ENCODE measurements around the gene SLC5A1. TPM values are rescaled to one million over a fixed set of nuclear protein-coding genes. Genes with fewer than 3 reads are reported as not detected.
"Not testable (repeated sequence)": the region's sequence is repeated elsewhere in the genome, so short reads cannot be mapped to it uniquely, and the experiment has no call there.

The SLC5A1 gene
- total RNA-seq, 1 donor from 2014 or later = 215 TPM

DNA sequence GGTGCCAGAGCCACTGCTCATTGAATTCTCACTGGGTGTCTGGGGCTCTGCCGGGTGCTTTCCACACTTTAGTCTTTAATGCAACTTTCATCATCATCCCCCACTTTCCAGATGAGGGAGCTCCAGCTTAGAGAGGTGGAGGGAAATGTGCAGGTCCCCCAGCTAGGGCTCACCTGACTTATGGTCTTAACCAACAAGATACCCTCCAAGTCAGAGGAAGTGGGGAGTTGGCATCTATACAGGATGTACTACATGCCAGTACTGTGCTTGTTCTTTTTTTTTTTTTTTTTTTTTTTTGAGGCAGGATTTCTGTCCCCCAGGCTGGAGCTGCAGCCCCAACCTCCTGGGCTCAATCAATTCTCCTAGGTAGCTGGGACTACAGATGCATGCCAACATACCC is 89.7 kb downstream of the SLC5A1 start:
- ATAC-seq (ENCODE audit: poor library complexity) = no peak

DNA sequence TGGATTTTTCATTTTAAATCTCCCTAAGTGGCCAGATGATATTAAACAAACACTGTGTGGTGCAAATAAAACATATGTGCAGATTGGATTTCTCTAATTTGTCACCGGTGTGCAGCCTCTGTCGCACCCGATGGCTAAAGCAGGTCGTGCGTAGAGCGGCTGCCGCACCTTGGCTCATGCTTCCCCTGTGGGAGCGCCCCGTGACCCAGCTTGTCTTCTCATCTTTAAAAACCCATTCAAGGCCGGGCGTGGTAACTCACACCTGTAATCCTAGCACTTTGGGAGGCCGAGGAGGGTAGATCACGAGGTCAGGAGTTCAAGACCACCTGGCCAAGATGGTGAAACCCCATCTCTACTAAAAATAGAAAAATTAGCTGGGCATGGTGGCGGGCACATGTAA is 91.7 kb downstream of the SLC5A1 start:
- DNase-seq; intact Hi-C loops (cut with DNase I); ATAC-seq (ENCODE audit: poor library complexity): not testable (repeated sequence)

More for the DNA sequence above, 89.7 kb downstream of the SLC5A1 start:
- intact Hi-C loops (cut with DNase I) = no loop called here
- no peak for DNase-seq

GRCh38 chr22:32135958-32136357 is 92.9 kb downstream of the SLC5A1 start:
- intact Hi-C loops (cut with DNase I); DNase-seq; ATAC-seq (ENCODE audit: poor library complexity): not testable (repeated sequence)

DNA sequence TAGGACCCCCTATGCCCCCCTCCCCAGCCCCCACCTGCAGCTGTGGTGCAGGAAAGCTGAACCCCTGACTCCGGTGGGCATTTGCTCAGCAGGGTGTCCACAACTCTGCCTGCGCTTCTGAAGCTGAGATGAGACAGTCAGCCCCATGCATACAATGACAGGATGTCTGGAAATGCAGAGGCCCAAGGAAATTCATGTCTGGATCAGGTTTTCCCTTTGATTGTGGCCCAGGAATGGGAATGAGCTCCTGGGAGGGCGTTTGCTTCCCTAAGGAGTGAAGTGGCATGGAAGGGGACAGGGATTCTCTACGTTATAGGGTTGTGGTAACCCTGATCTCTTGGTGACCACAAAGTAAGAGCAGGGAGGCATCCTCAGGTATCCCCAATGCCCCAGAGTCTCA is 93.8 kb downstream of the SLC5A1 start:
- DNase-seq; ATAC-seq (ENCODE audit: poor library complexity); intact Hi-C loops (cut with DNase I): not testable (repeated sequence)

DNA sequence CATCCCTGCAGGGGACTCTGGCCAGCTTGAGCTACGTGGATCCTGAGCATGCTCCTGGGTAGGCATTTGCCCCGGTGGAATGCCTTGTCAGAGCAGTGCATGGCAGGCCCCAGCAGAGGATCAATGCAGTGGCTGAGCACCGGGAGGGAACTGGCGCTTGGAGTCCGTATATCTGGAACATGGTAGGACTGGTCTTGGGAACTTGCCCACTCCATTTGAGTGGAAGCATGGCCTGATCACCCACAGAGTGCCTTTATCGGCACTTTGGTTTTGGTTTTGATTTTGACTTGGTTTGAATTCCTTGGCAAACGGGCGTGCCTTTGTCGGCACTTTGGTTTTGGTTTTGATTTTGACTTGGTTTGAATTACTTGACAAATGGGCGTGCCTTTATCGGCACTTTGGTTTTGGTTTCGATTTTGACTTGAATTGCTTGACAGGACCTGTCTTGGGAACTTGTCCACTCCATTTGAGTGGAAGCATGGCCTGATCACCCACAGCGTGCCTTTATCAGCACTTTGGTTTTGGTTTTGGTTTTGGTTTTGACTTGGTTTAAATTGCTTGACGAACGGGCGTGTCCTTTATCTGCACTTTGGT is 94.8 kb downstream of the SLC5A1 start:
- DNase-seq; intact Hi-C loops (cut with DNase I): not testable (repeated sequence)
- ATAC-seq (ENCODE audit: poor library complexity) = peak; percentile 25

- ATAC-seq (ENCODE audit: poor library complexity); intact Hi-C loops (cut with DNase I): not testable (repeated sequence)
Observed at GRCh38 chr22:32138576-32138975, 95.5 kb downstream of the SLC5A1 start.

DNA sequence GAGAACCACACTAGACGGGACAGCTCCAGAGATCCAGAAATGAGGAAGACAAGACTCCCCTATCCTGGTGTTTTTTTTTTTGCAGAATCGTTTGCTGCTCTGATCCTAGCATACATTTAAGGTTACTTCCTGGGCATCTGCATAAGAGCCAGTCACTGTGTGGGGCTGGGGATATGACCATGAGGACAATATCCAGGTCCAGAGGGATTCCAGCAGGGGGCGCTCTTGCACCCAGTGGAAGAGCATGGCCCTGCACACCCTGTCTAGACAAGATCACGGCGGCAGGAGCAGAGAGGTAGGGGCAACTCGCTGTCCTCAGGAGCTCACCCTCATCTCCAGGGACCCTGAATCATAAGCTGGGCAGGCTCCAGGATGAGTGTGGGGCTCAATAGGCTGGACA is 97.6 kb downstream of the SLC5A1 start:
- intact Hi-C loops (cut with DNase I); ATAC-seq (ENCODE audit: poor library complexity): not testable (repeated sequence)

More at GRCh38 chr22:32138576-32138975, 95.5 kb downstream of the SLC5A1 start:
- not testable (repeated sequence) for DNase-seq

GRCh38 chr22:32142600-32142999 is 99.5 kb downstream of the SLC5A1 start:
- DNase-seq (no peak), ATAC-seq (ENCODE audit: poor library complexity) (no peak)
- intact Hi-C loops (cut with DNase I) = no loop called here

More for the DNA sequence above, 97.6 kb downstream of the SLC5A1 start:
- not testable (repeated sequence) for DNase-seq

- no peak for DNase-seq
- intact Hi-C loops (cut with DNase I) = no loop called here
- ATAC-seq (ENCODE audit: poor library complexity) = peak; percentile 61
Observed at GRCh38 chr22:32144496-32145274, 101.6 kb downstream of the SLC5A1 start.

DNA sequence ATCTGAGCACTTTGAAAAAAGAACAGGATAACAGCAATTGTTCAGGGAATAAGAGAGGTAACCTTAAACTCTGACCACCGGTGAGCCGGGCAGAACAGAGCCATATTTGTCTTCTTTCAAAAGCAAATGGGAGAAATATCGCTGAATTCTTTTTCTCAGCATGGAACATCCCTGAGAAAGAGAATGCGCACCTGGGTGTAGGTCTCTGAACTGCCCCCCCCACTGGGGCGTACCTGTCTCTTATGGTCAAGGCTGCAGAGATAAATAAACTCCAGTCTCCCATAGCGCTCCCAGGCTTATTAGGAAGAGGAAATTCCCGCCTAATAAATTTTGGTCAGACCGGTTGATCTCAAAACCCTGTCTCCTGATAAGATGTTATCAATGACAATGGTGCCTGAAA is 104.1 kb downstream of the SLC5A1 start:
- ATAC-seq (ENCODE audit: poor library complexity); intact Hi-C loops (cut with DNase I); DNase-seq: not testable (repeated sequence)

GRCh38 chr22:32148372-32148771 is 105.3 kb downstream of the SLC5A1 start:
- ATAC-seq (ENCODE audit: poor library complexity); intact Hi-C loops (cut with DNase I); DNase-seq: not testable (repeated sequence)

- intact Hi-C loops (cut with DNase I) = not testable (repeated sequence)
Observed at GRCh38 chr22:32150647-32151046, 107.6 kb downstream of the SLC5A1 start.

GRCh38 chr22:32151641-32152040 is 108.6 kb downstream of the SLC5A1 start:
- intact Hi-C loops (cut with DNase I); DNase-seq; ATAC-seq (ENCODE audit: poor library complexity): not testable (repeated sequence)

More at GRCh38 chr22:32150647-32151046, 107.6 kb downstream of the SLC5A1 start:
- not testable (repeated sequence) for DNase-seq; ATAC-seq (ENCODE audit: poor library complexity)

DNA sequence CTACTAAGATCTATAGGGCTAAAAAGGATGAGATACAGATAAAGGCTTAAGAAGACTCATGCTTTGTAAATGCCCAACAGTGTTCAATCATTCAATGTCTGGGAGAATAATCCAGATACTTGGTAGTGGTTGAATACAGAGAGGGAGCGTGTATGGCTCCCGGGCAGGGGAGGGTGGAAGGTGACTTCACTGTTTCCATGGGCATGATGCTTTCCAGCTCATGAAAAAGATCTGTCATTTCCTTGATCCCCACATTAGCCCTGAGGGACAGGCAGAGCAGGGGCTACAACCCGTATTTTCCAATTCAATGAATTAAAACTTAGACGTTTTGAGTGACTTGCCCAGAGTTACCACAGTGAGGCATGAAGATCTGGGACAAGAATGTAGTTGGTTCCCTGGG is 111.7 kb downstream of the SLC5A1 start:
- ATAC-seq (ENCODE audit: poor library complexity) = not testable (repeated sequence)

DNA sequence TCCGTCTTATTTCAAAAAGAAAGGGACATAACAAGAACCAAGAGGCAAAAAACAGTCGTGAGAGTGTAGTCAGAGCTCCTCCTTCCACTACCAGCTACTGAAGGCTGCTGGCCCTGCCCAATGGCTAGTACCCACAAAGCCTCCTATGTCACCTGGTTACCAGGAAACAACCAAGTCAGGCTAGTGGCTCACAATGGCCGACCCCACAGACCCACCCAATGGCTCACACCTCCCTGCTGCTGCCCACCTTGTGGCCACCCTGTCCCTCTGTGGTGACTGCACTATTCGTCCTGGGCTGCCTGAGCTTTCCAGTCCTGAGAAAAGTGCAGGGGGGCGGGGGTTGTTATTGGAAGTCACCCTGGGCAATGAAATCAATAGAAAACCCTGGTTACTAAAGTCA is 114.6 kb downstream of the SLC5A1 start:
- DNase-seq; intact Hi-C loops (cut with DNase I); ATAC-seq (ENCODE audit: poor library complexity): not testable (repeated sequence)

More for the DNA sequence above, 111.7 kb downstream of the SLC5A1 start:
- DNase-seq; intact Hi-C loops (cut with DNase I): not testable (repeated sequence)

- intact Hi-C loops (cut with DNase I) = no loop called here
- ATAC-seq (ENCODE audit: poor library complexity) (no peak), DNase-seq (no peak)
Observed at GRCh38 chr22:32158712-32159533, 115.9 kb downstream of the SLC5A1 start, which contains the start of gene C22orf42. TSS of gene C22orf42 (minus strand) at chr22:32159303. CDS start at chr22:32159215, 88 bp downstream.

GRCh38 chr22:32160411-32160810 is 117.3 kb downstream of the SLC5A1 start:
- intact Hi-C loops (cut with DNase I) = not testable (repeated sequence)

More at GRCh38 chr22:32160411-32160810, 117.3 kb downstream of the SLC5A1 start:
- not testable (repeated sequence) for DNase-seq; ATAC-seq (ENCODE audit: poor library complexity)

All from Right ventricle myocardium superior (tissue), 1 donor.